GM18519 (cell line): ENCODE measurements around the gene BLCAP.
"Not testable (repeated sequence)": the region's sequence is repeated elsewhere in the genome, so short reads cannot be mapped to it uniquely, and the experiment has no call there.

Experiments
- ATAC-seq: cut with Tn5 transposase; IDR thresholded peaks from one replicate; pipeline ENCODE4 v1.9.1; 2021; ENCODE audit warnings: mild to moderate bottlenecking, moderate library complexity; ENCODE audit not compliant: unreplicated experiment, low FRiP score

Gene BLCAP

GRCh38 chr20:37492096-37492625, 35.5 kb downstream of the BLCAP start:
- no peak for ATAC-seq

- no peak for ATAC-seq
Measured at GRCh38 chr20:37490663-37491350, 36.9 kb downstream of the BLCAP start.

GRCh38 chr20:37486209-37486608, 41.5 kb downstream of the BLCAP start:
- not testable (repeated sequence) for ATAC-seq

GRCh38 chr20:37484331-37484730, 43.3 kb downstream of the BLCAP start:
- ATAC-seq = no peak

- ATAC-seq = no peak
Measured at GRCh38 chr20:37481610-37482009, 46.1 kb downstream of the BLCAP start.

- ATAC-seq = no peak
Measured at GRCh38 chr20:37480919-37481318, 46.8 kb downstream of the BLCAP start.

- ATAC-seq = no peak
Measured at GRCh38 chr20:37479925-37480691, 47.6 kb downstream of the BLCAP start.

GRCh38 chr20:37479266-37479665, 48.4 kb downstream of the BLCAP start:
- no peak for ATAC-seq

GRCh38 chr20:37477041-37477440, 50.6 kb downstream of the BLCAP start:
- no peak for ATAC-seq

- ATAC-seq = no peak
Measured at GRCh38 chr20:37475252-37475651, 52.4 kb downstream of the BLCAP start.

GRCh38 chr20:37474386-37474785, 53.3 kb downstream of the BLCAP start:
- ATAC-seq = no peak

- no peak for ATAC-seq
Measured at GRCh38 chr20:37473249-37474000, 54.3 kb downstream of the BLCAP start.

GRCh38 chr20:37472435-37472834, 55.2 kb downstream of the BLCAP start:
- not testable (repeated sequence) for ATAC-seq

- ATAC-seq = no peak
Measured at GRCh38 chr20:37471741-37472235, 55.9 kb downstream of the BLCAP start.

- ATAC-seq = not testable (repeated sequence)
Measured at GRCh38 chr20:37470190-37470589, 57.5 kb downstream of the BLCAP start.

GRCh38 chr20:37469531-37469930, 58.1 kb downstream of the BLCAP start:
- no peak for ATAC-seq

- no peak for ATAC-seq
Measured at GRCh38 chr20:37468886-37469285, 58.8 kb downstream of the BLCAP start.
